GM12878 (cell line): Measurements from ENCODE around the gene EBLN2. TPM values are rescaled to one million over a fixed set of nuclear protein-coding genes. Genes with fewer than 3 reads are reported as not detected.

ENCODE experiments used
- ATAC-seq: fragments of 200-7000 bp; cut with Tn5 transposase; 3 replicates; pipeline ENCODE4 v1.9.1; 2020; ENCODE audit warnings: mild to moderate bottlenecking, moderate library complexity
- BruUV-seq: library from RNA; stranded (reverse); fragments of 400-500 nt; replicated peaks from 2 replicates; lab custom pipeline; 2021; lab: Mats Ljungman, UMichigan
- CTCF ChIA-PET: fragments of 300-600 bp; sonication (Branson Sonifier 250); formaldehyde crosslinking; extraction: SDS; loops from one replicate; lab custom pipeline; 2021; ENCODE audit warnings: inconsistent platforms; lab: Yijun Ruan, JAX
- POLR2A ChIA-PET: fragments of 350-600 bp; formaldehyde crosslinking; extraction: SDS; loops from one replicate; lab custom pipeline; 2021; ENCODE audit warnings: inconsistent platforms; lab: Charles Lee
- RAD21 ChIA-PET: fragments of 300-600 bp; sonication (Branson Sonifier 250); formaldehyde crosslinking; loops from one replicate; lab custom pipeline; 2023; ENCODE audit warnings: antibody characterized with exemption; ENCODE audit not compliant: unreplicated experiment; lab: Charles Lee
- SMC1A ChIA-PET: fragments of 300-600 bp; sonication (Branson Sonifier 250); formaldehyde crosslinking; loops from one replicate; lab custom pipeline; 2023; ENCODE audit not compliant: unreplicated experiment, uncharacterized antibody; lab: Charles Lee
- DNase-seq: peaks from one replicate; pipeline ENCODE4 v3.0.0-alpha.2; 2011; ENCODE audit warnings: low read depth, low spot score
- FAIRE-seq: peaks from 3 replicates; lab custom pipeline; 2011; peaks lifted over from hg19 to GRCh38; lab: Jason Lieb, UNC
- H2AFZ ChIP-seq: 2 replicates; pipeline ENCODE4 v1.6.0; 2011; ENCODE audit warnings: low read depth, low read length, control low read depth; ENCODE audit not compliant: control insufficient read depth
- H3K27ac ChIP-seq: 2 replicates; pipeline ENCODE4 v1.5.1; 2011; ENCODE audit warnings: control low read depth; ENCODE audit not compliant: control insufficient read depth, insufficient read depth
- H3K27me3 ChIP-seq, 2 experiments: replicated peaks in 1 of 2; 2 replicates each; pipeline versions ENCODE4 v1.6.0 to v1.6.1; 2011; ENCODE audit warnings: low read length in 1 of 2; ENCODE audit not compliant: control insufficient read depth in 2 of 2, insufficient read depth in 2 of 2
- H3K36me3 ChIP-seq, 2 experiments: 2 replicates each; pipeline ENCODE4 v1.5.1; 2011; ENCODE audit warnings: low read length in 1 of 2; ENCODE audit not compliant: control insufficient read depth in 2 of 2, insufficient read depth in 2 of 2
- H3K4me1 ChIP-seq: 2 replicates; pipeline ENCODE4 v1.6.1; 2011; ENCODE audit warnings: mild to moderate bottlenecking, low read length, moderate library complexity, mixed read lengths; ENCODE audit not compliant: control insufficient read depth, insufficient read depth
- H3K4me2 ChIP-seq: 2 replicates; pipeline ENCODE4 v1.6.0; 2011; ENCODE audit warnings: control low read depth; ENCODE audit not compliant: control insufficient read depth, insufficient read depth
- H3K4me3 ChIP-seq: fragments of 200-600 bp; sonication (generic); 2 replicates; pipeline ENCODE4 v1.5.1; 2016
- H3K79me2 ChIP-seq: 2 replicates; pipeline ENCODE4 v1.6.0; 2011; ENCODE audit warnings: low read length; ENCODE audit not compliant: control insufficient read depth, insufficient read depth
- H3K9ac ChIP-seq: 2 replicates; pipeline ENCODE4 v1.8.0; 2011; ENCODE audit warnings: low read length, control low read depth, mixed read lengths; ENCODE audit not compliant: control insufficient read depth, insufficient read depth
- H3K9me3 ChIP-seq: replicated peaks from 3 replicates; pipeline ENCODE4 v1.5.1; 2011; ENCODE audit warnings: mild to moderate bottlenecking, low read length; ENCODE audit not compliant: control insufficient read depth, insufficient read depth
- H4K20me1 ChIP-seq: 2 replicates; pipeline ENCODE4 v1.6.0; 2011; ENCODE audit not compliant: control insufficient read depth, insufficient read depth
- CEBPZ ChIP-seq: fragments of 150-350 bp; IDR thresholded peaks from 2 replicates; pipeline ENCODE4 v1.6.1; 2016; ENCODE audit warnings: low read depth, low read length
- IKZF1 ChIP-seq: fragments of 450-650 bp; conservative IDR thresholded peaks from 2 replicates; pipeline ENCODE4 v1.6.1; 2017; ENCODE audit warnings: antibody characterized with exemption, mild to moderate bottlenecking
- IRF4 ChIP-seq: IDR thresholded peaks from 2 replicates; pipeline ENCODE4 v1.6.1; 2011; ENCODE audit warnings: low read depth, low read length
- MTA2 ChIP-seq: fragments of 450-650 bp; IDR thresholded peaks from 2 replicates; pipeline ENCODE4 v1.6.1; 2016; ENCODE audit warnings: low read depth, mild to moderate bottlenecking, moderate library complexity
- POLR2AphosphoS5 ChIP-seq: IDR thresholded peaks from 2 replicates; pipeline ENCODE4 v1.6.1; 2011; ENCODE audit warnings: mild to moderate bottlenecking, low read length, inconsistent platforms
- ZNF24 ChIP-seq: fragments of 450-650 bp; IDR thresholded peaks from 2 replicates; pipeline ENCODE4 v1.6.1; 2017; ENCODE audit warnings: antibody characterized with exemption, mild to moderate bottlenecking
- ZZZ3 ChIP-seq: IDR thresholded peaks from 2 replicates; pipeline ENCODE4 v1.6.1; 2011; ENCODE audit warnings: low read depth; ENCODE audit not compliant: control insufficient read depth, insufficient read length
- WGBS: methylation state at CpG from one replicate; pipeline ENCODE4 v1.1.6; 2016; ENCODE audit warnings: low lambda C conversion rate; ENCODE audit not compliant: insufficient replicate concordance, insufficient coverage; ENCODE audit errors: missing lambda C conversion rate; 5-methylcytosine and 5-hydroxymethylcytosine counted together
- in situ Hi-C: fragments of 300-500 bp; cut with MboI; formaldehyde crosslinking; loops from 9 replicates; pipeline ENCODE4 v1.14.3; 2018; ENCODE audit warnings: mixed read lengths
- intact Hi-C: fragments of 100-400 bp; cut with micrococcal nuclease; formaldehyde crosslinking; loops from one replicate; pipeline ENCODE4 v1.14.2; 2022; ENCODE audit not compliant: unreplicated experiment
- polyA plus RNA-seq, 11 experiments: library from polyadenylated mRNA; depleted of rRNA in 4 of 11; unstranded in 6 of 11; stranded (reverse) in 5 of 11; fragments of >200 nt; fragmentation: Nextera tagmentation in 4 of 11; fragmentation: Illumina TruSeq in 1 of 11; extraction: Ambion mirVana in 4 of 11; extraction: Trizol in 1 of 11; gene quantifications; 1 replicate in 1 of 11; 2 replicates in 10 of 11; pipeline versions ENCODE4 v1.2.1 to v1.2.3, GENCODE V29; 2011 to 2016; ENCODE audit warnings: inconsistent platforms in 2 of 11, missing spikeins in 2 of 11, low read depth in 1 of 11
- total RNA-seq, 4 experiments: library from RNA; depleted of rRNA in 3 of 4; stranded (reverse); fragments of >200 nt in 3 of 4; fragmentation: Illumina TruSeq in 1 of 4; extraction: Trizol in 1 of 4; gene quantifications; 2 replicates each; pipeline versions ENCODE4 v1.2.1 to v1.2.3, GENCODE V29; 2013 to 2021

The EBLN2 gene
- total and polyA plus RNA-seq, 10 of the 15 experiments (the other 5 are each of a cell fraction or from before 2014, with no cell fraction given): 0.84 to 6.8 (median 3.6) TPM

GRCh38 chr3:73069775-73070444, 8.5 kb downstream of the EBLN2 start:
- POLR2A ChIA-PET: no interaction called here
- H3K4me1 ChIP-seq: no peaks in the 10 kb centered on the region
- ATAC-seq: no peak
- H3K36me3 ChIP-seq: no peaks in the 10 kb centered on the region; a peak in 1 of 4 replicates
- BruUV-seq: no TSS peak
- 94% methylated on average over 14 of the region's 14 CpGs for WGBS
- H3K9ac ChIP-seq: no peak overlapping the region
- no peak overlapping the region for H3K4me2 ChIP-seq
- TF ChIP-seq MTA2 (no peak), IRF4 (no peak), ZNF24 (no peak), POLR2AphosphoS5 (0 out of 2 replicates have a peak, but pooled peaks have one; percentile 32), IKZF1 (no peak), ZZZ3 (no peak), CEBPZ (no peak)
- no peak overlapping the region for H3K4me3 ChIP-seq
- no peaks in the 10 kb centered on the region for H3K9me3 ChIP-seq
- SMC1A ChIA-PET: no interaction called here
- no peaks in the 10 kb centered on the region for H3K27me3 ChIP-seq
- in situ Hi-C loops: no loop called here
- DNase-seq: no peak
- no peak overlapping the region for H3K27ac ChIP-seq
- CTCF ChIA-PET: interaction anchor here (1.2 kb wide), 1 partner anchor 384 kb away, joined by 3 read pairs; no protein-coding TSS in a partner anchor
- no peak overlapping the region for H2AFZ ChIP-seq
- FAIRE-seq: no peak
- RAD21 ChIA-PET: no interaction called here
- H3K79me2 ChIP-seq: no peaks in the 10 kb centered on the region
- intact Hi-C loops: no loop called here
- no peaks in the 10 kb centered on the region for H4K20me1 ChIP-seq
